ENCODE data around the gene DNLZ. TPM values are rescaled to one million over a fixed set of nuclear protein-coding genes. Genes with fewer than 3 reads are reported as not detected.
"Not testable (repeated sequence)": the region's sequence is repeated elsewhere in the genome, so short reads cannot be mapped to it uniquely, and the experiment has no call there.

Gene DNLZ
- total RNA-seq, 2 experiments from 2014 or later, result 11.7 to 12.8 TPM

GRCh38 chr9:136355616-136356557 lies 7.7 kb downstream of the DNLZ start:
- H3K4me3 Mint-ChIP-seq, result no peak overlapping the region
- CTCF ChIA-PET, result interaction anchor here (0.6 to 0.7 kb wide), 2 partner anchors 9 to 97 kb away, joined by 3 read pairs; no protein-coding TSS in a partner anchor
- H3K36me3 Mint-ChIP-seq (ENCODE audit: low read depth), result no peaks in the 10 kb centered on the region
- no peaks in the 10 kb centered on the region for H3K9me3 Mint-ChIP-seq (ENCODE audit: low read depth)
- intact Hi-C loops (cut with DNase I, micrococcal nuclease), result no loop called here
- H3K27me3 Mint-ChIP-seq, result no peaks in the 10 kb centered on the region
- H3K27ac Mint-ChIP-seq, result no peak overlapping the region
- POLR2A ChIA-PET, result no interaction called here
- H3K4me1 Mint-ChIP-seq, result no peaks in the 10 kb centered on the region
- no peak for DNase-seq
- no peak for ATAC-seq

DNA sequence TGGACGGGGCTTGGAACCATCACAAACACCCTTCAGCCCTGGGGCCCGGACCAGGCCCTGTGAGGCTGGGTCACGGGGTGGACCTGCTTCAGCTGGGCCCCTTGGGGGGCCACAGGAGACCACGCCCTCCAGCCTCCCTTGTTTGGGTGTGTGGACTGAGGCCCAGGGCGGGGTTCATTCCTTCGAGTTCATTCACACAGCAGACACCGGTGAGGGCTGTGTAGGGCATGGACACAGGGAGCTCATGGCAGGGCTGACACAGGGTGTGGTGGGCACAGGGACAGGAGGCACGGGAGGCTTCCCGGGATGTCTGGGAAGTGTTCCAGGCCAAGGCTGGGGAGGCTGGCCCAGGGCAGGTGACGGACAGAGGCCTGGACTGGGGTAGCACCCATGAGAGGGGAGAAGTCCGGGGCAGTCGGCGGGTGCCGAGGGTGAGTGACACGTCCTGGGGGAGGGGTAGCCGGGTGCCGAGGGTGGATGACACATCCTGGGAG lies 8.9 kb downstream of the DNLZ start:
- Mint-ChIP-seq H3K4me3 (no peak overlapping the region), H3K27ac (no peak overlapping the region), H3K4me1 (no peaks in the 10 kb centered on the region), H3K9me3 (ENCODE audit: low read depth) (no peaks in the 10 kb centered on the region), H3K27me3 (no peaks in the 10 kb centered on the region), H3K36me3 (ENCODE audit: low read depth) (no peaks in the 10 kb centered on the region)
- CTCF ChIA-PET, result interaction anchor here (0.7 kb wide), 1 partner anchor 346 kb away, joined by 3 read pairs; no protein-coding TSS in a partner anchor
- ATAC-seq (no peak), DNase-seq (no peak)
- intact Hi-C loops (cut with DNase I, micrococcal nuclease), result no loop called here
- POLR2A ChIA-PET, result no interaction called here

DNA sequence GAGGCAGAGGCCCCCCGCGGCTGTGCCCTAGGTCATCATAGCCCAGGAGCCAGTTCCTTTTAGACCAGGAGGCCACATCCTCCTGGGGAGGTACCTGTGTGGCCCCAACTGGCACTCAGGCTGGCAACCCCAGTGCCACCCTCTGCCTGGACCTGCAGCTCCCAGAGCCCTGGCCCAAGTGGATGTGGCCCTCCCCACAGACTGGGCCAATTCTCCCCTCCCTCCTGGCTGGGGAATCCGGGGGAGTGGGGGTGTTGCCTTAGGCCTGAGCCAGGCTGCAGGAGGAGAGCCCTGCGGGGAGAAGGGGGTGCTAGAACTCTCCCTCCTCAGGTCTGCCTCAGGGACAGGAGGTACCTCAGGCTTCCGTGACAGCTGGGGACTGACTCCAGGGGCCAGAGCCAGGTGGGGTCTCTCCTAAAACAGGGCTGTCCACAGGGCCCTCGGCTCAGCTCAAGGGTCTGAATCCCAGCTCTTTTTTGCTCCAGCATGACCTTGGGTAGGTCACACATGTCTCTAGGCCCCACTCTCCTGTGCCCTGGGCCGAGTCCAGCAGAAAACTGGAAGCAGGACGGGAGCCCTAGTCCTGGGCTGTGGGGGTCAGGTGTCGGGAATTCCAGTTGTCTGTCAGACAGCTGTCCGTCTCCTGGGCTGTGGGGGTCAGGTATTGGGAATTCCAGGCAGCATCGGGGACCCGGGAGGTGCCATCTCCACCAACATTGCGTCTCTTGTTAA lies 9.6 kb downstream of the DNLZ start:
- intact Hi-C loops (cut with DNase I, micrococcal nuclease), result no loop called here
- ChIA-PET CTCF (interaction anchor here (0.7 kb wide), 1 partner anchor 347 kb away, joined by 3 read pairs; no protein-coding TSS in a partner anchor), POLR2A (no interaction called here)
- H3K27ac Mint-ChIP-seq, result no peak overlapping the region
- no peak for ATAC-seq
- no peaks in the 10 kb centered on the region for H3K36me3 Mint-ChIP-seq (ENCODE audit: low read depth)
- no peaks in the 10 kb centered on the region for H3K4me1 Mint-ChIP-seq
- DNase-seq, result no peak
- no peaks in the 10 kb centered on the region for H3K27me3 Mint-ChIP-seq
- H3K9me3 Mint-ChIP-seq (ENCODE audit: low read depth), result no peaks in the 10 kb centered on the region
- no peak overlapping the region for H3K4me3 Mint-ChIP-seq

DNA sequence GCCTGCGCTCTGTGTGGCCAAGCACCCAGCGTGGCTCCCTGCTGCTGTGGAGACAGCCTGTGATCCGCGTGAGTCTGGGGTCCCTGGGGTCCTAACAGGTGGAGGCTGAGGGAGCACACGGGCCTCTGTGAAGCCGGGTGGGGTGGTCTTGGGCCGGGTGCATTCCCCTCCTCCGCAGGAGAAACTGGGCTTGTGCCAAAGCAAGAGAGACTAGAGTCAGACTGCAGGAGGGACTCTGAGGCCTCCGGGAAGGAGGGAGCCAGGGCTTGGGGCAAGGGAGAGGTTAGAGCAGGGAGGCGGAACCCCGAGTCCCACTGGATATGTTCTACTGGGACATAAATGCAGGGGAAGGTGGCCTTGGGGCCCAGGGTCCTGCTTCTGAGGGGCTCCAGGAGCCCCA lies 10.5 kb downstream of the DNLZ start:
- Mint-ChIP-seq H3K27me3 (no peaks in the 10 kb centered on the region), H3K4me3 (no peak overlapping the region), H3K27ac (no peak overlapping the region), H3K36me3 (ENCODE audit: low read depth) (no peaks in the 10 kb centered on the region), H3K4me1 (no peaks in the 10 kb centered on the region), H3K9me3 (ENCODE audit: low read depth) (no peaks in the 10 kb centered on the region)
- ATAC-seq (no peak), DNase-seq (no peak)
- intact Hi-C loops (cut with DNase I, micrococcal nuclease), result no loop called here
- CTCF ChIA-PET, result no interaction called here
- POLR2A ChIA-PET, result no interaction called here

GRCh38 chr9:136352682-136353081 lies 10.9 kb downstream of the DNLZ start:
- ATAC-seq (peak; percentile 16), DNase-seq (no peak)
- H3K27ac Mint-ChIP-seq, result no peak overlapping the region
- H3K36me3 Mint-ChIP-seq (ENCODE audit: low read depth), result no peaks in the 10 kb centered on the region
- H3K9me3 Mint-ChIP-seq (ENCODE audit: low read depth), result no peaks in the 10 kb centered on the region
- CTCF ChIA-PET, result no interaction called here
- no peak overlapping the region for H3K4me3 Mint-ChIP-seq
- H3K4me1 Mint-ChIP-seq, result no peaks in the 10 kb centered on the region
- POLR2A ChIA-PET, result no interaction called here
- H3K27me3 Mint-ChIP-seq, result no peaks in the 10 kb centered on the region
- intact Hi-C loops (cut with DNase I, micrococcal nuclease), result no loop called here

DNA sequence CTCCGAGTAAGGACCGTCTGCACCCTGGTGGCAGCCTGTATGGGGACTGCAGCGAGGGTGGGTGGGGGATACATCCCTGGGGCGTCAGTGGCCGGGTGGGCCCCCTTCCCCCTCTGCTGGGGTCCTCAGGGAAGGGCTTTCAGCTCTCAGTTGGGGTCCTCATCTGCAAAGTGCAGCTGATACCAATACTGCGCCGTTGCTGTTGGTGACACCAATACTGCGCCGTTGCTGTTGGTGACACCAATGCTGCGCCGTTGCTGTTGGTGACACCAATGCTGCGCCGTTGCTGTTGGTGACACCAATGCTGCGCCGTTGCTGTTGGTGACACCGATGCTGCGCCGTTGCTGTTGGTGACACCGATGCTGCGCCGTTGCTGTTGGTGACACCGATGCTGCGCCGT lies 11.7 kb downstream of the DNLZ start:
- intact Hi-C loops (cut with DNase I, micrococcal nuclease); H3K9me3 Mint-ChIP-seq (ENCODE audit: low read depth); DNase-seq; POLR2A ChIA-PET; H3K36me3 Mint-ChIP-seq (ENCODE audit: low read depth); H3K4me1 Mint-ChIP-seq; H3K4me3 Mint-ChIP-seq; ATAC-seq; H3K27me3 Mint-ChIP-seq; CTCF ChIA-PET; H3K27ac Mint-ChIP-seq: not testable (repeated sequence)

- intact Hi-C loops (cut with DNase I, micrococcal nuclease), result no loop called here
- Mint-ChIP-seq H3K4me3 (no peak overlapping the region), H3K4me1 (no peaks in the 10 kb centered on the region), H3K9me3 (ENCODE audit: low read depth) (no peaks in the 10 kb centered on the region), H3K27me3 (no peaks in the 10 kb centered on the region), H3K27ac (no peak overlapping the region), H3K36me3 (ENCODE audit: low read depth) (no peaks in the 10 kb centered on the region)
- no peak for ATAC-seq
- no peak for DNase-seq
- POLR2A ChIA-PET, result no interaction called here
- CTCF ChIA-PET, result no interaction called here
Observed at GRCh38 chr9:136351252-136351800, 12.2 kb downstream of the DNLZ start.

- DNase-seq, result no peak
- intact Hi-C loops (cut with DNase I, micrococcal nuclease), result no loop called here
- H3K4me3 Mint-ChIP-seq, result no peak overlapping the region
- H3K27me3 Mint-ChIP-seq, result no peaks in the 10 kb centered on the region
- no peaks in the 10 kb centered on the region for H3K9me3 Mint-ChIP-seq (ENCODE audit: low read depth)
- ChIA-PET CTCF (no interaction called here), POLR2A (no interaction called here)
- no peak overlapping the region for H3K27ac Mint-ChIP-seq
- ATAC-seq, result no peak
- no peaks in the 10 kb centered on the region for H3K4me1 Mint-ChIP-seq
- H3K36me3 Mint-ChIP-seq (ENCODE audit: low read depth), result no peaks in the 10 kb centered on the region
Observed at GRCh38 chr9:136349546-136349945, 14.0 kb downstream of the DNLZ start.

DNA sequence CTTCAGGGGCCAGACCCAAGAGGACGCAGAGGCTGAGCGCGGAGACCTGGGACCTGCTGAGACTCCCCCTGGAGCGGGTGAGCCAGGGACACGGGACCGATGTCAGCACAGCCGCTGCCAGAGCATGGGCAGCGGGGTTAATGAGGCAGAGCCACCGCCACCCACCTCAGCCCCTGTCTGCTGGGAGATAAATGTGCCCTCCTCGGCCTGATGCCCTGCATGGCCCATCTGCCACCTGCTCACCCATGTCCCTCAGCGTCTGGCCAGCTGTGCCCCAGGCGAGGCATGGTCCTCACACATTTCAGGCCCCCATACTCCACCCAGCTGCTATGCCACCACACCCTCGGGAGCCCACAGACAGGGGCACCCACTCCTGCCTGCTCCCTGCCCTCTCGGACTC lies 14.9 kb downstream of the DNLZ start:
- Mint-ChIP-seq H3K9me3 (ENCODE audit: low read depth) (no peaks in the 10 kb centered on the region), H3K36me3 (ENCODE audit: low read depth) (no peaks in the 10 kb centered on the region), H3K4me3 (no peak overlapping the region), H3K27me3 (no peaks in the 10 kb centered on the region), H3K27ac (no peak overlapping the region), H3K4me1 (no peaks in the 10 kb centered on the region)
- intact Hi-C loops (cut with DNase I, micrococcal nuclease), result no loop called here
- ChIA-PET POLR2A (no interaction called here), CTCF (no interaction called here)
- no peak for DNase-seq
- ATAC-seq, result no peak

DNA sequence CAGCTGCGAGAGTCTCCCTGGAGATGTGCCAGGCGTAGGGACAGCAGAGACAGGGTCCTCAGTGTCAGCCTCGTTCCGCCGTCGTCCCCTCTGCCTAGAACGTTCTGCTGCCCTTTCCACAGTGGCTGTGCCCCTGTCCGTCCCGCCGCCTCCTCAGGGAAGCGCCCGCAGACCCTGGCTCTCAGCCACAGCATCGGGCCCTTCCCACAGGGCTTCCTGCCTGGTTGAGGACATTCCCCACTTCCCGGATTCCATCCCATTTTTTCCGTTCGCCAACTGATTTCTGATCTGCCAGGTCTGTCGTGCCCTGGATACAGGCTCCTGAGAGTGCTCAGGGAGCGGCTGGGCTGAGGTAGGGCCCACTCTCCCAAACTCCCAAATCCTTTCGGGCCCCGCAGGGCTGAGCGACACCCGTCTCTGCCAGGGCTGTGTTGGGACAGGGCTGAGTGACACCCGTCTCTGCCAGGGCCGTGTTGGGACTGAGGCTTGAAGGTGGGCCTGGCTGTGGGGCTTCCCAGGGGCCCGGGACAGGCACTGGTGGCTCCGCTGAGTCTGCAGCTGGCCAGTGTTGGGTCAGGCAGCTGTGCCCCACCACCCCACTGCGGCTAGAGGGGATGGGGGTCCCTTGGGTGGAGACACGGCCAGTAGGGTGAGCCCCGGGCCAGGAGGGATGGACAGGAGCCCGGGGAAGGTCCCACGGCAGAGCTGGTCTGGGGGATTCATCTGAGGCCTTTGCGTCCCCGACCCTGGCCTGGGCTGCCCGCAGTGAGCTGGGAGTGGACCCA lies 15.9 kb downstream of the DNLZ start:
- Mint-ChIP-seq H3K4me1 (no peaks in the 10 kb centered on the region), H3K9me3 (ENCODE audit: low read depth) (no peaks in the 10 kb centered on the region), H3K4me3 (no peak overlapping the region), H3K36me3 (ENCODE audit: low read depth) (no peaks in the 10 kb centered on the region), H3K27me3 (no peaks in the 10 kb centered on the region), H3K27ac (no peak overlapping the region)
- ATAC-seq (no peak), DNase-seq (no peak)
- ChIA-PET CTCF (no interaction called here), POLR2A (no interaction called here)
- intact Hi-C loops (cut with DNase I, micrococcal nuclease), result no loop called here

- no peaks in the 10 kb centered on the region for H3K9me3 Mint-ChIP-seq (ENCODE audit: low read depth)
- CTCF ChIA-PET, result no interaction called here
Observed at GRCh38 chr9:136346927-136347465, 16.5 kb downstream of the DNLZ start.

More at GRCh38 chr9:136346927-136347465, 16.5 kb downstream of the DNLZ start:
- no peak for DNase-seq
- Mint-ChIP-seq H3K4me1 (no peaks in the 10 kb centered on the region), H3K36me3 (ENCODE audit: low read depth) (no peaks in the 10 kb centered on the region), H3K4me3 (no peak overlapping the region), H3K27ac (no peak overlapping the region), H3K27me3 (no peaks in the 10 kb centered on the region)
- POLR2A ChIA-PET, result no interaction called here
- no peak for ATAC-seq
- intact Hi-C loops (cut with DNase I, micrococcal nuclease), result no loop called here
